Fibroblast of lung (primary cell): Measurements from ENCODE around the gene DARS1. TPM values are rescaled to one million over a fixed set of nuclear protein-coding genes. Genes with fewer than 3 reads are reported as not detected.

Source experiments
- DNase-seq, 2 donors: peaks; one replicate each; pipeline versions ENCODE4 v3.0.0 to v3.0.0-alpha.2; 2010; ENCODE audit warnings: low read depth in 2 of 2
- H2AFZ ChIP-seq: 2 replicates; pipeline ENCODE4 v1.5.1; 2012; ENCODE audit warnings: low read length, control low read depth, inconsistent platforms
- H3K27ac ChIP-seq: 2 replicates; pipeline ENCODE4 v1.5.1; 2011; ENCODE audit warnings: low read length, control low read depth; ENCODE audit not compliant: insufficient read depth
- H3K27me3 ChIP-seq: 2 replicates; pipeline ENCODE4 v1.5.1; 2011; ENCODE audit warnings: mild to moderate bottlenecking, low read length; ENCODE audit not compliant: control insufficient read depth, insufficient read depth
- H3K36me3 ChIP-seq: 2 replicates; pipeline ENCODE4 v1.5.1; 2011; ENCODE audit warnings: low read length; ENCODE audit not compliant: control insufficient read depth, insufficient read depth
- H3K4me1 ChIP-seq: 2 replicates; pipeline ENCODE4 v1.5.1; 2011; ENCODE audit warnings: low read length; ENCODE audit not compliant: control insufficient read depth, insufficient read depth; ENCODE audit errors: extremely low read depth
- H3K4me2 ChIP-seq: 2 replicates; pipeline ENCODE4 v1.5.1; 2011; ENCODE audit warnings: low read length, control low read depth; ENCODE audit not compliant: insufficient read depth; ENCODE audit errors: extremely low read depth
- H3K4me3 ChIP-seq, 4 experiments: fragments of 200-600 bp in 1 of 4; sonication (generic) in 1 of 4; replicated peaks in 1 of 4; 2 replicates each; pipeline ENCODE4 v1.5.1; 2011 to 2016; ENCODE audit warnings: low read length in 4 of 4, low read depth in 3 of 4, mild to moderate bottlenecking in 3 of 4, control low read depth in 2 of 4, inconsistent platforms in 1 of 4, mixed read lengths in 1 of 4; ENCODE audit not compliant: insufficient read depth in 1 of 4; ENCODE audit errors: control extremely low read depth in 1 of 4
- H3K79me2 ChIP-seq: 2 replicates; pipeline ENCODE4 v1.5.1; 2012; ENCODE audit warnings: mild to moderate bottlenecking, low read length, inconsistent platforms; ENCODE audit not compliant: control insufficient read depth, insufficient read depth
- H3K9ac ChIP-seq: 2 replicates; pipeline ENCODE4 v1.5.1; 2011; ENCODE audit warnings: mild to moderate bottlenecking, low read length, control low read depth; ENCODE audit not compliant: insufficient read depth
- H3K9me3 ChIP-seq: 2 replicates; pipeline ENCODE4 v1.5.1; 2012; ENCODE audit warnings: low read depth, low read length; ENCODE audit not compliant: control insufficient read depth, insufficient read depth
- H4K20me1 ChIP-seq: 2 replicates; pipeline ENCODE4 v1.5.1; 2011; ENCODE audit warnings: low read length; ENCODE audit not compliant: control insufficient read depth, insufficient read depth; ENCODE audit errors: extremely low read depth
- EZH2 ChIP-seq: IDR thresholded peaks from 2 replicates; pipeline ENCODE4 v1.5.1; 2012; ENCODE audit warnings: low read length, control low read depth, mild to moderate bottlenecking; ENCODE audit errors: missing control alignments
- polyA plus RNA-seq, 2 donors: library from polyadenylated mRNA; depleted of rRNA in 1 of 2; stranded (reverse) in 1 of 2; unstranded in 1 of 2; fragments of >200 nt; gene quantifications; 2 replicates each; pipeline ENCODE4 v1.2.1, GENCODE V29; 2011 to 2012; ENCODE audit warnings: missing spikeins in 1 of 2
- total RNA-seq: library from RNA; depleted of rRNA; stranded (reverse); fragments of >200 nt; gene quantifications from 2 replicates; pipeline ENCODE4 v1.2.1, GENCODE V29; 2014
- TF ChIP-seq, protein P1 (sequence below), 2 donors: IDR thresholded peaks in 1 of 2; conservative IDR thresholded peaks in 1 of 2; 1 replicate in 1 of 2; 2 replicates in 1 of 2; pipeline ENCODE4 v1.5.1; 2011 to 2012; ENCODE audit warnings: low read length in 2 of 2, control low read depth in 1 of 2, inconsistent platforms in 1 of 2, low read depth in 1 of 2, mild to moderate bottlenecking in 1 of 2

The DARS1 gene
- total and polyA plus RNA-seq, 2 donors (not counting 1 experiment from before 2014, with no cell fraction given): 75.5 to 110 TPM

GRCh38 chr2:135986507-135986906 lies 1.1 kb upstream of the DARS1 start:
- no peak overlapping the region for H3K27ac ChIP-seq
- H3K9ac ChIP-seq: no peak overlapping the region
- H3K36me3 ChIP-seq: no peaks in the 10 kb centered on the region
- H3K4me2 ChIP-seq: no peak overlapping the region
- H3K9me3 ChIP-seq: no peaks in the 10 kb centered on the region
- H3K79me2 ChIP-seq: peaks cover 13% of the 10 kb centered on the region
- H3K27me3 ChIP-seq: no peaks in the 10 kb centered on the region
- DNase-seq: no peak
- TF ChIP-seq EZH2: no peak
- TF ChIP-seq, protein P1, sequence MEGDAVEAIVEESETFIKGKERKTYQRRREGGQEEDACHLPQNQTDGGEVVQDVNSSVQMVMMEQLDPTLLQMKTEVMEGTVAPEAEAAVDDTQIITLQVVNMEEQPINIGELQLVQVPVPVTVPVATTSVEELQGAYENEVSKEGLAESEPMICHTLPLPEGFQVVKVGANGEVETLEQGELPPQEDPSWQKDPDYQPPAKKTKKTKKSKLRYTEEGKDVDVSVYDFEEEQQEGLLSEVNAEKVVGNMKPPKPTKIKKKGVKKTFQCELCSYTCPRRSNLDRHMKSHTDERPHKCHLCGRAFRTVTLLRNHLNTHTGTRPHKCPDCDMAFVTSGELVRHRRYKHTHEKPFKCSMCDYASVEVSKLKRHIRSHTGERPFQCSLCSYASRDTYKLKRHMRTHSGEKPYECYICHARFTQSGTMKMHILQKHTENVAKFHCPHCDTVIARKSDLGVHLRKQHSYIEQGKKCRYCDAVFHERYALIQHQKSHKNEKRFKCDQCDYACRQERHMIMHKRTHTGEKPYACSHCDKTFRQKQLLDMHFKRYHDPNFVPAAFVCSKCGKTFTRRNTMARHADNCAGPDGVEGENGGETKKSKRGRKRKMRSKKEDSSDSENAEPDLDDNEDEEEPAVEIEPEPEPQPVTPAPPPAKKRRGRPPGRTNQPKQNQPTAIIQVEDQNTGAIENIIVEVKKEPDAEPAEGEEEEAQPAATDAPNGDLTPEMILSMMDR (conservative IDR thresholded peaks at IDR 0.05 in 1 of 2, IDR thresholded peaks at IDR 0.05 in 1 of 2; ENCODE audit: low read depth in 1 of 2, low read length in 2 of 2): no peak
- no peaks in the 10 kb centered on the region for H3K4me1 ChIP-seq
- no peak overlapping the region for H3K4me3 ChIP-seq
- H2AFZ ChIP-seq: no peak overlapping the region
- no peaks in the 10 kb centered on the region for H4K20me1 ChIP-seq

GRCh38 chr2:135985826-135986393 lies 484 bp upstream of the DARS1 start:
- no peaks in the 10 kb centered on the region for H4K20me1 ChIP-seq
- peak overlapping the region; percentile 86 for H2AFZ ChIP-seq
- DNase-seq: no peak
- TF ChIP-seq, protein P1 (conservative IDR thresholded peaks at IDR 0.05 in 1 of 2, IDR thresholded peaks at IDR 0.05 in 1 of 2; ENCODE audit: low read depth in 1 of 2, low read length in 2 of 2): no peak
- TF ChIP-seq EZH2: no peak
- no peaks in the 10 kb centered on the region for H3K36me3 ChIP-seq
- H3K4me2 ChIP-seq: peak overlapping the region; percentile 85
- peak overlapping the region; percentile 72 to 100 (median 86) for H3K4me3 ChIP-seq
- no peaks in the 10 kb centered on the region for H3K27me3 ChIP-seq
- H3K79me2 ChIP-seq: peaks cover 13% of the 10 kb centered on the region
- H3K4me1 ChIP-seq: no peaks in the 10 kb centered on the region
- peak overlapping the region; percentile 98 for H3K9ac ChIP-seq
- H3K27ac ChIP-seq: peak overlapping the region; percentile 96
- H3K9me3 ChIP-seq: no peaks in the 10 kb centered on the region

- no peak for DNase-seq
- Histone ChIP-seq H3K79me2 (peaks cover 17% of the 10 kb centered on the region), H3K9me3 (no peaks in the 10 kb centered on the region), H4K20me1 (no peaks in the 10 kb centered on the region), H3K27me3 (no peaks in the 10 kb centered on the region), H3K36me3 (peaks cover 3% of the 10 kb centered on the region), H3K9ac (peak overlapping the region; percentile 98), H3K4me2 (peak overlapping the region; percentile 87), H3K27ac (peak overlapping the region; percentile 96), H3K4me1 (no peaks in the 10 kb centered on the region), H3K4me3 (peak overlapping the region; percentile 72 to 100 (median 86)), H2AFZ (peak overlapping the region; percentile 42)
- TF ChIP-seq EZH2: no peak
- TF ChIP-seq, protein P1 (conservative IDR thresholded peaks at IDR 0.05 in 1 of 2, IDR thresholded peaks at IDR 0.05 in 1 of 2; ENCODE audit: low read depth in 1 of 2, low read length in 2 of 2): no peak
Measured at GRCh38 chr2:135984199-135985017, 1.0 kb downstream of the DARS1 start.
